Natural killer cell (primary cell): ENCODE measurements around the gene FAT2. TPM values are rescaled to one million over a fixed set of nuclear protein-coding genes. Genes with fewer than 3 reads are reported as not detected.

Experiments used
- ATAC-seq, 3 donors: fragments of 150-1000 bp in 2 of 3; fragments of 200-7000 bp in 1 of 3; cut with Tn5 transposase; 1 replicate in 1 of 3; 2 replicates in 2 of 3; pipeline ENCODE4 v1.10.0; 2021; ENCODE audit warnings: mild to moderate bottlenecking in 2 of 3, moderate library complexity in 2 of 3
- DNase-seq, 2 donors: peaks; one replicate each; pipeline versions ENCODE4 v3.0.0 to v3.0.0-alpha.2; 2013 to 2021; ENCODE audit warnings: mixed read lengths in 1 of 2
- H3K27ac ChIP-seq: one replicate; pipeline ENCODE4 v1.5.1; 2013; ENCODE audit warnings: mild to moderate bottlenecking, low read length
- H3K27me3 ChIP-seq: one replicate; pipeline ENCODE4 v1.6.1; 2013; ENCODE audit warnings: low read length; ENCODE audit not compliant: control insufficient read depth, insufficient read depth
- H3K36me3 ChIP-seq: one replicate; pipeline ENCODE4 v1.6.1; 2013; ENCODE audit warnings: low read length; ENCODE audit not compliant: control insufficient read depth, insufficient read depth
- H3K4me1 ChIP-seq: one replicate; pipeline ENCODE4 v1.6.1; 2013; ENCODE audit warnings: low read length; ENCODE audit not compliant: control insufficient read depth, insufficient read depth
- H3K4me3 ChIP-seq: one replicate; pipeline ENCODE4 v1.5.1; 2013; ENCODE audit warnings: low read length
- H3K9me3 ChIP-seq: one replicate; pipeline ENCODE4 v1.6.1; 2013; ENCODE audit warnings: low read length; ENCODE audit not compliant: control insufficient read depth, insufficient read depth
- H3K27ac Mint-ChIP-seq, 2 donors: one replicate each; pipeline ENCODE4 v1.8.0; 2022; ENCODE audit warnings: mild to moderate bottlenecking in 2 of 2, mixed read lengths in 2 of 2, moderate library complexity in 1 of 2
- H3K27me3 Mint-ChIP-seq, 2 donors: one replicate each; pipeline ENCODE4 v1.8.0; 2022; ENCODE audit warnings: low read depth in 2 of 2, mixed read lengths in 2 of 2
- H3K36me3 Mint-ChIP-seq: one replicate; pipeline ENCODE4 v1.8.0; 2022; ENCODE audit warnings: mixed read lengths
- H3K4me1 Mint-ChIP-seq, 2 donors: one replicate each; pipeline ENCODE4 v1.8.0; 2022; ENCODE audit warnings: mixed read lengths in 2 of 2
- H3K4me3 Mint-ChIP-seq: one replicate; pipeline ENCODE4 v1.8.0; 2022; ENCODE audit warnings: mild to moderate bottlenecking, moderate library complexity, mixed read lengths
- H3K9me3 Mint-ChIP-seq, 2 donors: one replicate each; pipeline ENCODE4 v1.8.0; 2022; ENCODE audit warnings: mixed read lengths in 2 of 2
- CTCF ChIP-seq: fragments of 200-600 bp; IDR thresholded peaks from one replicate; pipeline ENCODE4 v1.8.0; 2022; ENCODE audit warnings: antibody characterized with exemption
- WGBS: methylation state at CpG from one replicate; pipeline ENCODE4 v1.1.7; 2013; ENCODE audit warnings: missing lambda C conversion rate; ENCODE audit not compliant: insufficient coverage; 5-methylcytosine and 5-hydroxymethylcytosine counted together
- intact Hi-C: fragments of 100-400 bp; cut with micrococcal nuclease; formaldehyde crosslinking; loops from one replicate; pipeline ENCODE4 v1.14.2; 2022
- total RNA-seq, 4 donors: library from RNA; stranded (reverse); fragments of 120-200 nt in 1 of 4; gene quantifications; one replicate each; pipeline versions ENCODE4 v1.2.3 to v1.2.4, GENCODE V29; 2013 to 2022

Gene FAT2
- total RNA-seq, result not detected
- 0.02 TPM for total RNA-seq (2013)

- H3K36me3 Mint-ChIP-seq, result no peaks in the 10 kb centered on the region
- Histone ChIP-seq H3K9me3 (no peaks in the 10 kb centered on the region), H3K36me3 (no peaks in the 10 kb centered on the region), H3K27ac (no peak within 1 kb of the TSS), H3K4me1 (no peaks in the 10 kb centered on the region), H3K4me3 (no peak within 1 kb of the TSS), H3K27me3 (no peaks in the 10 kb centered on the region)
- DNase-seq, result no peak
- H3K27ac Mint-ChIP-seq, result no peak within 1 kb of the TSS
- no peaks in the 10 kb centered on the region for H3K4me1 Mint-ChIP-seq
- no peak for TF ChIP-seq CTCF
- H3K27me3 Mint-ChIP-seq, result peaks cover 3 to 5% of the 10 kb centered on the region in 2 donors
- no peak for ATAC-seq
- intact Hi-C loops, result no loop called here
- 83% methylated on average over 11 of the region's 13 CpGs for WGBS
- H3K9me3 Mint-ChIP-seq, result no peaks in the 10 kb centered on the region
- no peak within 1 kb of the TSS for H3K4me3 Mint-ChIP-seq
These were observed at the start of gene FAT2 for GRCh38 chr5:151591144-151591819. TSS of gene FAT2 (minus strand) at chr5:151591331. CDS start at chr5:151568931, 22,400 bp downstream.

- no peak overlapping the region for H3K27ac ChIP-seq
- no peaks in the 10 kb centered on the region for H3K9me3 ChIP-seq
- no peak for DNase-seq
- H3K4me3 ChIP-seq, result no peak overlapping the region
- H3K27ac Mint-ChIP-seq, result no peak overlapping the region
- H3K4me1 ChIP-seq, result peaks cover 4% of the 10 kb centered on the region
- no peaks in the 10 kb centered on the region for H3K36me3 Mint-ChIP-seq
- H3K27me3 Mint-ChIP-seq, result peaks cover 10 to 12% of the 10 kb centered on the region in 2 donors
- no peaks in the 10 kb centered on the region for H3K36me3 ChIP-seq
- no peaks in the 10 kb centered on the region for H3K27me3 ChIP-seq
- intact Hi-C loops, result no loop called here
- H3K9me3 Mint-ChIP-seq, result no peaks in the 10 kb centered on the region
- no peak for TF ChIP-seq CTCF
- no peaks in the 10 kb centered on the region for H3K4me1 Mint-ChIP-seq
- no peak for ATAC-seq
- WGBS, result 84% methylated on average over 4 of the region's 4 CpGs
- H3K4me3 Mint-ChIP-seq, result no peak overlapping the region
These were observed 47.5 kb upstream of the FAT2 start for GRCh38 chr5:151638619-151639018.

- H3K27me3 Mint-ChIP-seq, result peaks cover 10% of the 10 kb centered on the region in 2 donors
- no peak for DNase-seq
- no peaks in the 10 kb centered on the region for H3K9me3 ChIP-seq
- H3K9me3 Mint-ChIP-seq, result no peaks in the 10 kb centered on the region
- no peak overlapping the region for H3K27ac ChIP-seq
- H3K4me3 Mint-ChIP-seq, result no peak overlapping the region
- no peak overlapping the region for H3K27ac Mint-ChIP-seq
- TF ChIP-seq CTCF, result no peak
- 69% methylated on average over 5 of the region's 5 CpGs for WGBS
- no peaks in the 10 kb centered on the region for H3K4me1 Mint-ChIP-seq
- no peaks in the 10 kb centered on the region for H3K4me1 ChIP-seq
- H3K36me3 ChIP-seq, result no peaks in the 10 kb centered on the region
- no peaks in the 10 kb centered on the region for H3K36me3 Mint-ChIP-seq
- H3K4me3 ChIP-seq, result no peak overlapping the region
- intact Hi-C loops, result no loop called here
- ATAC-seq, result no peak
- H3K27me3 ChIP-seq, result no peaks in the 10 kb centered on the region
These were observed 46.5 kb upstream of the FAT2 start for GRCh38 chr5:151637676-151638075.

GRCh38 chr5:151633892-151634291, 42.8 kb upstream of the FAT2 start:
- no peak for TF ChIP-seq CTCF
- intact Hi-C loops, result no loop called here
- Mint-ChIP-seq H3K27ac (no peak overlapping the region), H3K9me3 (no peaks in the 10 kb centered on the region), H3K4me1 (no peaks in the 10 kb centered on the region), H3K36me3 (no peaks in the 10 kb centered on the region), H3K4me3 (no peak overlapping the region), H3K27me3 (peaks cover 10 to 17% of the 10 kb centered on the region in 2 donors)
- no peak for DNase-seq
- no peaks in the 10 kb centered on the region for H3K9me3 ChIP-seq
- H3K4me1 ChIP-seq, result no peaks in the 10 kb centered on the region
- no peak for ATAC-seq
- H3K27ac ChIP-seq, result no peak overlapping the region
- 86% methylated on average over 1 of the region's 1 CpG for WGBS
- H3K27me3 ChIP-seq, result no peaks in the 10 kb centered on the region
- H3K4me3 ChIP-seq, result no peak overlapping the region
- no peaks in the 10 kb centered on the region for H3K36me3 ChIP-seq
